ENCODE data around the gene APOD. TPM values are rescaled to one million over a fixed set of nuclear protein-coding genes. Genes with fewer than 3 reads are reported as not detected.
"Not testable (repeated sequence)": the region's sequence is repeated elsewhere in the genome, so short reads cannot be mapped to it uniquely, and the experiment has no call there.

The APOD gene
- total RNA-seq: 549 TPM

GRCh38 chr3:195583831-195584542 is at the start of gene APOD:
Gene APOD (minus strand): TSS chr3:195583940. CDS start chr3:195579461, 4,479 bp downstream.
- TF ChIP-seq POLR2A (IDR thresholded peaks at IDR 0.05): no peak
- no peak for TF ChIP-seq POLR2AphosphoS5 (IDR thresholded peaks at IDR 0.05; ENCODE audit: insufficient read depth in 1 of 2, low read depth in 1 of 2)
- TF ChIP-seq CTCF (IDR thresholded peaks at IDR 0.05): no peak
- no peak for DNase-seq (ENCODE audit: extremely low spot score in 2 of 2)
- Histone ChIP-seq H3K4me3 (peak within 1 kb of the TSS; percentile 30 to 38), H3K27me3 (no peaks in the 10 kb centered on the region), H3K27ac (peak within 1 kb of the TSS; percentile 34), H3K4me1 (peaks cover 24% of the 10 kb centered on the region), H3K9me3 (no peaks in the 10 kb centered on the region), H3K36me3 (no peaks in the 10 kb centered on the region)
- intact Hi-C loops (cut with DNase I): no loop called here

DNA sequence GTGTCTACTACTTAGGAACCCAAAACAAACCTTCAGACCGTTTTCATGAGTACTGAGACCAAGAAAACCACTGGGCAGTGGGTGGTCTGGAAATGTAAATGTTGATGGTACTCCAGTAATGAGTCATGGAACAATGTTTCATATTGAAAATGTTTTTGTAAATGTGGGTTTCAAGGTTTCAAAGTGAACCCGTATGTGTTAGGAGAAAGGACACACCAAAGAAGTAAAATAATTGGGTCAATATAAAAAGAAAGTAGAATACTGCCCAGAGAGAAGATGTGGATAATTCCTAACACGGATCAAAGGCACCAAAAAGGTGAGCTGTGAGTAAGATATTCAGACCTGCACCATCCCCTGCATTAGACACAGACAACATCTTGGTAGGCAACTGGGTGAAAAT is 49.6 kb upstream of the APOD start:
- intact Hi-C loops (cut with DNase I); H3K36me3 ChIP-seq; H3K4me3 ChIP-seq; H3K27me3 ChIP-seq; H3K27ac ChIP-seq; DNase-seq (ENCODE audit: extremely low spot score in 2 of 2); H3K9me3 ChIP-seq; H3K4me1 ChIP-seq: not testable (repeated sequence)

- H3K36me3 ChIP-seq; DNase-seq (ENCODE audit: extremely low spot score in 2 of 2); H3K4me1 ChIP-seq; H3K27ac ChIP-seq; H3K9me3 ChIP-seq; H3K27me3 ChIP-seq; intact Hi-C loops (cut with DNase I); H3K4me3 ChIP-seq: not testable (repeated sequence)
Measured at GRCh38 chr3:195632501-195633185, 48.9 kb upstream of the APOD start.

DNA sequence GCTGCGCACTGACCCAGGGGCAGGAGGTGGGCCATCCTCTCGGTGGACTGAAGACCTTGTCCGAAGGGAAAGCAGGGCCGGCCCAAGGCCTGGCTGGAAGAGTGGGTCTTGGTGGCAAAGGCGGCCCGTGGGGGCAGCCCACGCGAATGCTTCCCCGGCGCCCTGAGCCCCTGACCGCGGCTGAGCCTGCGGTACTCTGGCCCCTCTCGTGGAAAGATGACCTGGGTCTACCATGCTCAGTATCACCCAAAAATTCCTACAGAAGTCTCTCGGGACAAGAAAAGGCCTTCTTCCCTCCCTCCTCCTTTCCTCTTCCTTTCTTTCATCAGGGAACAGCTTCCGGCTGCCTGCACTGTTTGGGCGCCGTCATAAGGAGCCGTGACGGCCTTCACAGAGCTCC is 48.3 kb upstream of the APOD start:
- H3K9me3 ChIP-seq; H3K27ac ChIP-seq; DNase-seq (ENCODE audit: extremely low spot score in 2 of 2); H3K36me3 ChIP-seq; intact Hi-C loops (cut with DNase I); H3K4me1 ChIP-seq; H3K27me3 ChIP-seq; H3K4me3 ChIP-seq: not testable (repeated sequence)

DNA sequence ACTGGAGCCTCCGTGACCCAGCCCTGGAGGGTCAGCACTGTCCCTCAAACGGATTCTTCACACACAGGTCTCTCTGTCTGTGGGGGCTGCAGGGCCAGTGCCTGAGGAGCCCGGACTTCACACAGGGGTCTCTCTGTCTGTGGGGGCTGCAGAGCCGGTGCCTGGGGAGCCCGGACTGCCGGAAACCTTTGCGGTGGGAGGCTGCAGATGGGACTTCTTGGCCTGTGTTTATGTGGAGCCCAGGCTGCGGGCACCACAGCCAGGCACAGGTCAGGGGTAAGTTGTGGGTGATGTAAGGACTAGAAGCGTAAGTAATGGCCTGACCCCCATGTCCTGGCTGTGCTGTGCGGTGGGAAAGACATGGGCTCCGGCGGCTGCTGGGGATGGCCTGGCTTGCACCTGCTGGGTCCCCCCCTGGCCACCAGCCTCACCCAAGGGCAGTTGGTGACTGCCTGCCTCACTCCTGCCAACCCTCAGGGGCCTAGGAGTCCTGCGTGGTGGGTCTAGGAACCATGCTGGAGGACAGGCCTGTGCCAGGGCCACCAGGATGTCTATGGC is 47.3 kb upstream of the APOD start:
- H3K4me3 ChIP-seq; H3K27me3 ChIP-seq; H3K27ac ChIP-seq; DNase-seq (ENCODE audit: extremely low spot score in 2 of 2); H3K36me3 ChIP-seq; H3K4me1 ChIP-seq; H3K9me3 ChIP-seq; intact Hi-C loops (cut with DNase I): not testable (repeated sequence)

- H3K36me3 ChIP-seq; H3K27ac ChIP-seq; H3K4me3 ChIP-seq; intact Hi-C loops (cut with DNase I); DNase-seq (ENCODE audit: extremely low spot score in 2 of 2); H3K4me1 ChIP-seq; H3K9me3 ChIP-seq; H3K27me3 ChIP-seq: not testable (repeated sequence)
Measured at GRCh38 chr3:195630086-195630917, 46.6 kb upstream of the APOD start.

- H3K27me3 ChIP-seq; H3K4me1 ChIP-seq; H3K9me3 ChIP-seq; intact Hi-C loops (cut with DNase I); DNase-seq (ENCODE audit: extremely low spot score in 2 of 2); H3K36me3 ChIP-seq; H3K4me3 ChIP-seq; H3K27ac ChIP-seq: not testable (repeated sequence)
Measured at GRCh38 chr3:195629682-195630081, 45.9 kb upstream of the APOD start.

- H3K27me3 ChIP-seq; intact Hi-C loops (cut with DNase I); H3K27ac ChIP-seq; DNase-seq (ENCODE audit: extremely low spot score in 2 of 2); H3K4me3 ChIP-seq; H3K9me3 ChIP-seq; H3K36me3 ChIP-seq; H3K4me1 ChIP-seq: not testable (repeated sequence)
Measured at GRCh38 chr3:195628386-195628920, 44.7 kb upstream of the APOD start.

DNA sequence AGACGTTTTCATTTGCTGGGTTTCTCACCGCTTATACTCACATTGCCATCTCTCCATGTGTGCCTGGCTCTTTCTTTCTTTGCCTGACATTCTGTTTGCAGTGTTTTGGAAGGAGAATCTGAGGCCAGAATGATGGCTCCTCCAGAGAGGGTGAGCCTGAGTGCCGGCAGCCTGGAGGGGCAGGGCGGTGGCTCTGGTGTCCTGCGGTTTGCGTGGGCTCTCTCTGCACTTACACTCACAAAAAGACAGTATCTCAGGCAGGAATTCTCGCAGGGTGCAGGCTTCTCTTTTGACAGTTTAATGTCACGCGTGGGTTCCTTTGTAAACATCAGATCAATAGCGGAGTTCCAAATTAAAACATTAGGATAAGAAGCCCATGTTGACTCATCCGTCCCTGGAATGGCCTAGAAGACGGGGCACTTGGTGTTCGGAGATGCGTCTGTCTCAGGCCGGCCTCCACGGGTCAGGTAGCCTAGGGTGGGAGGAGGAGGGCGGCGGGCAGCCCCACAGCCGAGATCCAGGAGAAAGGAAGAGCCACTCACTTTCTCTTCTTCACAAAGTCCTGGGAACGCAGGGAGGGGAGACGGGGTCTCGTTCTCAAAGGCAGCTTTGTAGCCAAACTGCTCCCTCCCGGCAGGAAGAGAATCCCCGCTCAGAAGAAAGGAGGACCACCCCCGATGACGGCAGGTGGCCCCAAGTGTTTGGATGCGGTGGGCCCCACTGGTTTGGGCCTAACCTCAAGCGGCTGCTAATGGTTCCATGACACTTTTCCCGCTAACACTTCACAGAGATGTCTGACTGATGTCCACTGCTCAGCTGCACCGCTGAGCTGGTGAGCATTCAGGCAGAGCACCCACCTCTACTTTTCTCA is 44.0 kb upstream of the APOD start:
- DNase-seq (ENCODE audit: extremely low spot score in 2 of 2); H3K9me3 ChIP-seq; H3K27ac ChIP-seq; intact Hi-C loops (cut with DNase I); H3K4me1 ChIP-seq; H3K27me3 ChIP-seq; H3K4me3 ChIP-seq; H3K36me3 ChIP-seq: not testable (repeated sequence)

DNA sequence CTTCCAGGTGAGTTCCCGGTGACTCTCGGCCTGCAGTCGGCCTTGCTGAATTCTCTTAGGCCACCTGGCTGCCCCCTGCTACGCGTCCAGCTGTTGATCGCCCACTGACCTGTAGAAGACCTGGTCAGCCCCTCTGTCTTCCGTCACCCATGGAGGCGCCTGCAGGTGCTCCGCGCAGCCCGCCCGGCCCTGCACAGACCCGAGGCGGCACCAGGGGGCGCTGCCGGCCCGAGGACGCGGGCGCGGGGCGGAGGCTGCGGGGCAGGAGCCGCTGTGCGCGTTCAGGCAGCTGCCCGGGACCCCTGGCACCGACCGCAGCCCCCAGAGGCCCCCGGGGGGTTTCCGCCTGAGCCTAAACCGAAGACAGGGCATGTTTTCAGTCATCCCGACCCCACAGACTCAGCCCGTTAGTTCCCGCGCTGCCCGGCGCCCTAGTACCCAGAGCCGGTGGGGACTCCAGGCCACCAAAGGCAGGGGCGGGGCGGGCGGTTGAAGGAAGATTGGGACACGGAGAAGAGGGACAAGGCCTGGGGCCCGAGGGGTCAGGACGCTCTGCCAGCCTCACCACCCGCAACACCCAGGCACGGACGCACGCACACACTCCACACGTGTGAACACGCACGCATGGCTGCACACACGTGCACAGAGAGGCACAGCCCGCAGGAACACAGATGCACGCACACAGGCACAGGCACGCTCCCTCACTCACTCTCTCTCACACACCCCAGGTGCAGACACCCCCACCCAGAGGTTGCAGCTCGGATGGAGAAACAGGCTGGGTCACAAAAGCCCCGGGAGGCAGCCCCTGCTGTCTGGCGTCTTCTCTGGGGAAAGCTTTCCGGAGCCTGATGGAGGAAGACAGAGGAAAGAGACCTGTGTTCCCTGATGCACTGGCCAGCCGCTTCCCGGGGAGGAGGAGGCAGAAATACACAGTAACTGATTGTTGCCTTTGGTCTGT is 41.1 kb upstream of the APOD start:
- DNase-seq (ENCODE audit: extremely low spot score in 2 of 2); intact Hi-C loops (cut with DNase I); H3K27me3 ChIP-seq; H3K36me3 ChIP-seq; H3K27ac ChIP-seq; H3K4me1 ChIP-seq; H3K9me3 ChIP-seq; H3K4me3 ChIP-seq: not testable (repeated sequence)

Measured in vagina (tissue), 2 donors.